Measurements from ENCODE around the gene CXCL14.
A peak's percentile ranks its signal among the peaks of the same experiment; 100 is the strongest.

Gene CXCL14

DNA sequence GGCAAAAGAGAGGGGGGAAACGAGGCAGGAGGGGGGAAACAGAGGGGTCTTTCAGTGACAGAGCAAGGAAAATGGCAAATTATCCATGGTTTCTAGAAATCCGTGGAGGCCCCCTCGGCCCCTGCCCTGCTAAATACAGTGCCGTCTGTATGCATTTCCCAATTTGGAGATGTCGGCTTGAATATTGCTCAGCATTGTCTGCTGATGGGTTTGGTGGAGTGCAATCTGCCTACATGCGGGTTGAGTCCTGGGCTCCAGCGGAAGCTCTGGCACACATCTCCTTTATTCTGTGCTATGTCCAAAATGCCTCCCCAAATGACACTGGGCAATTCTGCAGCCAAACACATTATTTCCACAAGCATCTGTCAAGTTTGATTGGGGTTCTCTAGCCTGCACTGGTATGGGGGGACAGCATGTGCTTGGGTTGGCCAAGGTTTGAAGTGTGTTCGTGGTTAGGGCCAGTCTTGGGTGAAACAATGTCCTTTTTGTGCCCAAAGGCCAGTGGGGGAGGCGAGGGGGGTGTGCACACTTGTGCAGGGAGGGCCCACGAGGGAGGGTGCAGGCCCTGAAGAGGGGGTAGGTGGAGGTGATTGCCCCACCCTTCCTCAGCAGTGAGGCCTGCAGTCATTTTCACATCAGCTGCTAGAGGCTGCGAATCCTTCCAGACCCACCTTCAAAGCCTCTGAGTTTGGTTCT, 36.8 kb downstream of the CXCL14 start:
- TF ChIP-seq, protein P1, sequence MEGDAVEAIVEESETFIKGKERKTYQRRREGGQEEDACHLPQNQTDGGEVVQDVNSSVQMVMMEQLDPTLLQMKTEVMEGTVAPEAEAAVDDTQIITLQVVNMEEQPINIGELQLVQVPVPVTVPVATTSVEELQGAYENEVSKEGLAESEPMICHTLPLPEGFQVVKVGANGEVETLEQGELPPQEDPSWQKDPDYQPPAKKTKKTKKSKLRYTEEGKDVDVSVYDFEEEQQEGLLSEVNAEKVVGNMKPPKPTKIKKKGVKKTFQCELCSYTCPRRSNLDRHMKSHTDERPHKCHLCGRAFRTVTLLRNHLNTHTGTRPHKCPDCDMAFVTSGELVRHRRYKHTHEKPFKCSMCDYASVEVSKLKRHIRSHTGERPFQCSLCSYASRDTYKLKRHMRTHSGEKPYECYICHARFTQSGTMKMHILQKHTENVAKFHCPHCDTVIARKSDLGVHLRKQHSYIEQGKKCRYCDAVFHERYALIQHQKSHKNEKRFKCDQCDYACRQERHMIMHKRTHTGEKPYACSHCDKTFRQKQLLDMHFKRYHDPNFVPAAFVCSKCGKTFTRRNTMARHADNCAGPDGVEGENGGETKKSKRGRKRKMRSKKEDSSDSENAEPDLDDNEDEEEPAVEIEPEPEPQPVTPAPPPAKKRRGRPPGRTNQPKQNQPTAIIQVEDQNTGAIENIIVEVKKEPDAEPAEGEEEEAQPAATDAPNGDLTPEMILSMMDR (conservative IDR thresholded peaks at IDR 0.05; ENCODE audit: low read depth, low read length): no peak
- DNase-seq (ENCODE audit: low read depth): no peak
- H3K4me3 ChIP-seq (ENCODE audit: low read length): no peak overlapping the region

DNA sequence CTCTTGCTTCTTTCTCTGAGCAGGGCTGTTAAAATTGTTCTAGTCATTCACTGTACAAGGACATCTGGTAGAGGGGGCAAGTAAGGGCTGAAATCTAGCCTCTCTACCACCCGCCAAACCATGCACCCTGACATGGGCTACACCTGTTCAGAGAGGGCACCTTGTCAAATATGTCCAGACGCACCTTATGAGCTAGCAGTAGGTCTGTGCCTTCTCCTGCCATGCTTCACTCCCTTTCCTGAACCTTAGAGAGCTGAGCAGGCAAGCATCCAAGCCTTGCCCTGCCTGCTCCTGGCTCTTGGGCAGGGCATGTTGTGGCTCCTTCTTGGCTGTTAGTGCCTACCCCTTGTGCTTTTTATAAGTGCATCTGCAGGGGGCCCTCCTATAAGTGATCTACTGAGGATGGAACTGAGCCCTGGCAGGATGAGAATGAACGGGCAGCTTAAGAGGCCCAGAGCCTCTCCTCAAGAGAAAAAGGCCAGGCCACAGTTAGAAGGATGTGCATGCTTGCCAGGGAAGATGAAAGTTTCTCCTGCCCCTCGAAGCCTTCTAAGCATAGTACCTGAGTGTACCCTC, 39.3 kb downstream of the CXCL14 start:
- no peak overlapping the region for H3K4me3 ChIP-seq (ENCODE audit: low read length)
- TF ChIP-seq, protein P1 (conservative IDR thresholded peaks at IDR 0.05; ENCODE audit: low read depth, low read length): no peak
- no peak for DNase-seq (ENCODE audit: low read depth)

DNA sequence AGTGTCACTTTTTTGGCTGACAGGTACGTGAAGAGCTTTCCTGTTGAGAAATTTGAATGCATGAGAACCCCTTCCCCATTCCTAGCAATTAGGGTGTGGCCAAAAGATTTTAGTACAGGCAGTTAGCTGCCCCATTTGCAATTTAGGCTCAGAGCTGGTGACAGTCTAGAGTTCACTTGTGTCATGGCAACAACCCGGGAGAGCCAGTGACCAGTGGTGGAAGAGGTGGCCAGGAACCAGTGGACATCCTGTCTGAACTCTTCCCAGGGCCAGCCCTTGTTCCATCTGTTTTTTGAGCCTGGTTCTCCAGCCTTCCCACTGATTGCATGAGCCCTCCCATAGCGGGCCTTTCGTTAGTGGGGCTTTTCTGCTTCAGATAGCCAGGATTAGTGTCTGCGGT, 40.5 kb downstream of the CXCL14 start:
- TF ChIP-seq, protein P1 (conservative IDR thresholded peaks at IDR 0.05; ENCODE audit: low read depth, low read length): no peak
- DNase-seq (ENCODE audit: low read depth): peak; percentile 40
- no peak overlapping the region for H3K4me3 ChIP-seq (ENCODE audit: low read length)

DNA sequence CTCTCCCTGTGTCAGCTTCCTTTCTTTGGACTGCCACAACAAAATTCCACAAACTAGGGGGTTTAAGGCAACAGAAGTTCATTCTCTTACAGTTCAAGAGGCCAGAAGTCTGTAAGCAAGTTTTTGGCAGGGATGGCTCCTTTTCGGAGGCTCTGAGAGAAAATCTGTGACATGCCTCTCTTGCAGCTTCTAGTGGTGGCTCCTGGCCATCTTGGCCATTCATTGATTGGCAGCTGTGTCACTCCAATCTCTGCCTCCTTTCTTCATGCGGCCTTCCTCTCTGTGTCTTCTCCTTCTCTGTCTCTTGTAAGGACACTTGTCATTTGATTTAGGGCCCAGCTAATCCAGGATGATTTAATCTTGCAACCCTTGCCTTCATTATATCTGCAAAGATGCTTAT, 41.0 kb downstream of the CXCL14 start:
- no peak for DNase-seq (ENCODE audit: low read depth)
- H3K4me3 ChIP-seq (ENCODE audit: low read length): no peak overlapping the region
- TF ChIP-seq, protein P1 (conservative IDR thresholded peaks at IDR 0.05; ENCODE audit: low read depth, low read length): no peak

DNA sequence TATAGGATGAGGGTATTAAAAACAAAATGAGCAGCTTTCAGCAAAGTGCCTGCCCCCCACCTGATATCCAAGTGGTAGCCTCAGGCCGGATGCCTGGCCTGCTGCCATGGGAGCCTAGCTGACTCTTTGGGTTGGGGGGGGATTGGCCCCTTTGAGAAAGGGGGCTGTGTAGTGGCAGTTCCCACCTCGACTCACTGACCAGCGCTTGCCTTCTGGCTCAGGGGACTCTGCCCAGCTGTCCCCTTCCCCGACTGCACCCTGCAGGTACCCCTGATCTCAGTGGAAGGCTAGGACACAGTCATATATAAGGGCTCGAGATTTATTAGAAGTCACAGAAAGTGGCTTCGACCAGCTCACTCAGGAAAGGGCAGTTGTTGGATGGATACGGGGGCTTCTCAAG, 41.5 kb downstream of the CXCL14 start:
- TF ChIP-seq, protein P1 (conservative IDR thresholded peaks at IDR 0.05; ENCODE audit: low read depth, low read length): no peak
- no peak overlapping the region for H3K4me3 ChIP-seq (ENCODE audit: low read length)
- DNase-seq (ENCODE audit: low read depth): no peak

DNA sequence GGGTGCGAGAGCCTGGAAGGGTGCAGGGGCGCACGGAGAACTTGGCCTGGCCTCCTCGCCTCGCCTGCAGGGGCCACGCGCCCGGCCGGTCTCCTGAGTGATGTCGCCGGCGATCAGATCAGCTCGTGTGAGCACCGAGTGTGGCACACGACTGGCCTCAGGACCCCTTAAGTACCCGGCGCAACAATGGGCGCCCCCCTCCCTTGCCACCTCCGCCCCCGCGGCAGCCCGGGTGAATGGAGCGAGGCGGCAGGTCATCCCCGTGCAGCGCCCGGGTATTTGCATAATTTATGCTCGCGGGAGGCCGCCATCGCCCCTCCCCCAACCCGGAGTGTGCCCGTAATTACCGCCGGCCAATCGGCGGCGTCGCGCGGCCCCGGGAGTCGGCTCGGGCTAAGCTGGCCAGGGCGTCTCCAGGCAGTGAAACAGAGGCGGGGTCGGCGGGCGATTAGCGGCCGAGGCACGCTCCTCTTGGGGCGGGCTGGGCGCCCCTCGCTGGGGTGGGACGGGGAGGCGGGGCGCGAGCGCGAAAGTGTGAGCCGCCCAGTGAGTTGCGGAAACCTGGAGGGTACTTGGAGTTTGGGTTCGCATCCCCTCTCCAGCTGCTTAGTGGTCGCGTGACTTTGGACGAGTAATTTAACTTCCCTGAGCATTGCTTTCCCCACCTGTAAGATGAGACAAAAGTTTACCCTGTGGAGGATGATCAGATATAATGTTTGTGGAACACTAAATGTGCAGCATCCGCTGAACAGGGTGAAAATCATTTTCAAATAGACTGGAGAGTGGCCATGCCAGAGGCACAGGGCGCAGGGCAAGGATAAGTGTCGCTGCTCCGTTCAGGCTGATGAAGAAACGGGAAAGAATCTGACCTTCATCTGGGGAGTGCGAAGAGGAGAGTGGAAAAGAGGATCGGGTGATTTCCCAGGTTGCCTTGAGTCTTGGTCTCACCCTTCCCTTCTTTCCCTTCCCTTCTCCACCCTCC, 42.7 kb downstream of the CXCL14 start, which contains the start of gene NEUROG1:
NEUROG1 (minus strand) TSS at position 145 of the 982 bp plus-strand sequence. CDS start 274 bp downstream, outside the sequence.
- DNase-seq (ENCODE audit: low read depth): no peak
- no peak within 1 kb of the TSS for H3K4me3 ChIP-seq (ENCODE audit: low read length)
- TF ChIP-seq, protein P1 (conservative IDR thresholded peaks at IDR 0.05; ENCODE audit: low read depth, low read length): no peak
